Neuronal stem cell (in vitro differentiated cells): ENCODE data around the gene FLVCR1. TPM values are rescaled to one million over a fixed set of nuclear protein-coding genes. Genes with fewer than 3 reads are reported as not detected.

Experiments used
- DNase-seq: peaks from one replicate; pipeline ENCODE4 v3.0.0-alpha.2; 2013; ENCODE audit warnings: low spot score
- H2AFZ ChIP-seq: one replicate; pipeline ENCODE4 v1.6.1; 2013; ENCODE audit warnings: mild to moderate bottlenecking, low read length, inconsistent platforms
- H2AK5ac ChIP-seq: 2 replicates; pipeline ENCODE4 v1.6.1; 2013; ENCODE audit warnings: low read depth, mild to moderate bottlenecking, inconsistent platforms, low read length, moderate library complexity, mixed read lengths
- H2BK120ac ChIP-seq: 2 replicates; pipeline ENCODE4 v1.6.1; 2013; ENCODE audit warnings: low read depth, mild to moderate bottlenecking, inconsistent platforms, low read length, moderate library complexity, mixed read lengths
- H2BK12ac ChIP-seq: one replicate; pipeline ENCODE4 v1.6.1; 2013; ENCODE audit warnings: low read length, inconsistent platforms
- H2BK15ac ChIP-seq: 2 replicates; pipeline ENCODE4 v1.6.1; 2013; ENCODE audit warnings: mild to moderate bottlenecking, low read length, inconsistent platforms, mixed read lengths
- H2BK5ac ChIP-seq: one replicate; pipeline ENCODE4 v1.6.1; 2013; ENCODE audit warnings: inconsistent platforms, mild to moderate bottlenecking, low read length, moderate library complexity
- H3K14ac ChIP-seq: one replicate; pipeline ENCODE4 v1.6.1; 2013; ENCODE audit warnings: low read length, inconsistent platforms
- H3K18ac ChIP-seq: 2 replicates; pipeline ENCODE4 v1.6.1; 2013; ENCODE audit warnings: low read length, inconsistent platforms
- H3K23ac ChIP-seq: 2 replicates; pipeline ENCODE4 v1.6.1; 2013; ENCODE audit warnings: low read depth, mild to moderate bottlenecking, mixed read lengths, low read length, inconsistent platforms; ENCODE audit not compliant: poor library complexity
- H3K27ac ChIP-seq: replicated peaks from 3 replicates; pipeline ENCODE4 v1.5.1; 2013; ENCODE audit warnings: low read length, inconsistent platforms
- H3K27me3 ChIP-seq, 3 experiments: 2 replicates each; pipeline ENCODE4 v1.6.1; 2013; ENCODE audit warnings: low read length in 3 of 3, mild to moderate bottlenecking in 2 of 3, inconsistent platforms in 1 of 3, low read depth in 1 of 3, mixed read lengths in 1 of 3, moderate library complexity in 1 of 3; ENCODE audit not compliant: control insufficient read depth in 3 of 3, insufficient read depth in 3 of 3
- H3K36me3 ChIP-seq, 2 donors: replicated peaks in 1 of 2; 2 replicates each; pipeline ENCODE4 v1.6.1; 2013; ENCODE audit warnings: low read length in 2 of 2; ENCODE audit not compliant: control insufficient read depth in 2 of 2, insufficient read depth in 2 of 2
- H3K4ac ChIP-seq: 2 replicates; pipeline ENCODE4 v1.6.1; 2013; ENCODE audit warnings: inconsistent platforms, mild to moderate bottlenecking, low read length, moderate library complexity
- H3K4me1 ChIP-seq, 2 donors: 1 replicate in 1 of 2; 2 replicates in 1 of 2; pipeline ENCODE4 v1.6.1; 2013; ENCODE audit warnings: low read length in 2 of 2, low read depth in 1 of 2; ENCODE audit not compliant: control insufficient read depth in 2 of 2, insufficient read depth in 1 of 2
- H3K4me2 ChIP-seq: one replicate; pipeline ENCODE4 v1.6.1; 2013; ENCODE audit warnings: mild to moderate bottlenecking, low read length, inconsistent platforms; ENCODE audit not compliant: insufficient read depth, poor library complexity, severe bottlenecking
- H3K4me3 ChIP-seq, 2 donors: 2 replicates each; pipeline ENCODE4 v1.5.1; 2013; ENCODE audit warnings: low read length in 2 of 2, mild to moderate bottlenecking in 2 of 2, inconsistent platforms in 1 of 2, moderate library complexity in 1 of 2
- H3K79me1 ChIP-seq: one replicate; pipeline ENCODE4 v1.6.1; 2013; ENCODE audit warnings: low read depth, mild to moderate bottlenecking, inconsistent platforms, low read length, moderate library complexity
- H3K9ac ChIP-seq: one replicate; pipeline ENCODE4 v1.6.1; 2013; ENCODE audit warnings: mild to moderate bottlenecking, low read depth, low read length, inconsistent platforms; ENCODE audit not compliant: poor library complexity
- H3K9me3 ChIP-seq, 2 donors: replicated peaks in 1 of 2; 2 replicates each; pipeline versions ENCODE3 to v1.6.1; 2013; ENCODE audit warnings: low read length in 2 of 2, mild to moderate bottlenecking in 2 of 2, inconsistent platforms in 1 of 2, low read depth in 1 of 2, mixed read lengths in 1 of 2, moderate library complexity in 1 of 2; ENCODE audit not compliant: control insufficient read depth in 2 of 2, insufficient read depth in 1 of 2
- H4K8ac ChIP-seq: one replicate; pipeline ENCODE4 v1.6.1; 2013; ENCODE audit warnings: low read depth, mild to moderate bottlenecking, inconsistent platforms, low read length, moderate library complexity
- H4K91ac ChIP-seq: one replicate; pipeline ENCODE4 v1.6.1; 2013; ENCODE audit warnings: low read length, low read depth, mild to moderate bottlenecking, inconsistent platforms; ENCODE audit not compliant: poor library complexity
- WGBS, 2 donors: extraction: QIAGEN DNeasy Blood & Tissue Kit; methylation state at CpG; one replicate each; pipeline ENCODE4 v1.1.7; 2013; ENCODE audit warnings: missing lambda C conversion rate in 2 of 2, mixed read lengths in 1 of 2; ENCODE audit not compliant: insufficient read length in 2 of 2, insufficient replicate concordance in 1 of 2; ENCODE audit errors: extremely low coverage in 2 of 2; 5-methylcytosine and 5-hydroxymethylcytosine counted together
- small RNA-seq: library from polyadenylated mRNA; stranded (forward); fragments of <200 nt; extraction: miRNeasy Mini kit (QIAGEN cat#:217004); gene quantifications from one replicate; pipeline ENCODE3, GENCODE V24; 2013; ENCODE audit not compliant: insufficient read depth

Gene FLVCR1

DNA sequence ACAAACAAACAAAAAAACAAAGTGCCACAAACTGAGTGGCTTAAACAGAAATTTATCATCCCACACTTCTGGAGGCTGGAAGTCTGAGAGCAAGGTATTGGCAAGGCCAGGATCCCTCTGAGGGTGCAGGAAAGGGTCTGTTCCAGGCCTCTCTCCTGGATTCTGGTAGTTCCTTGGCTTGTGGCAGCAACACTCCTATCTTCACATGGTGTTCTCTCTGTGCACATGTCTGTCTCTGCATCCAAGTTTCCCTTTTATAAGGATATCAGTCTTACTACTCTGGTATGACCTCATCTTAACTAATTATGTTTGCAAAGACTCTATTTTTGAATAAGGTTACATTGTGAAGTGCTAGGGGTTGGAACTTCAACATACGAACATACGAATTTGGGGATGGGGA is 87.0 kb downstream of the FLVCR1 start:
- no peak overlapping the region for H3K18ac ChIP-seq
- no CpG with 5 or more reads among the region's 2 CpGs for WGBS, 2 donors

GRCh38 chr1:212945463-212946160 is 87.5 kb downstream of the FLVCR1 start:
- no peak overlapping the region for H3K27ac ChIP-seq
- H3K36me3 ChIP-seq, result no peaks in the 10 kb centered on the region
- H2BK12ac ChIP-seq, result no peak overlapping the region
- H3K27me3 ChIP-seq, result peaks cover 0 to 15% (median 5%) of the 10 kb centered on the region in 3 experiments
- no peak overlapping the region for H3K4me3 ChIP-seq
- no peak overlapping the region for H2AFZ ChIP-seq
- H4K91ac ChIP-seq, result no peak overlapping the region
- no peaks in the 10 kb centered on the region for H3K79me1 ChIP-seq
- H3K9me3 ChIP-seq, result peaks cover 0 to 2% of the 10 kb centered on the region in 2 donors
- no peak overlapping the region for H2BK5ac ChIP-seq
- no peak overlapping the region for H3K23ac ChIP-seq
- H3K4ac ChIP-seq, result no peak overlapping the region
- H3K4me1 ChIP-seq, result peaks cover 0 to 4% of the 10 kb centered on the region in 2 donors
- DNase-seq, result no peak
- H2AK5ac ChIP-seq, result no peak overlapping the region
- no CpG with 5 or more reads among the region's 4 CpGs for WGBS, 2 donors
- no peak overlapping the region for H2BK120ac ChIP-seq
- no peak overlapping the region for H3K18ac ChIP-seq
- H2BK15ac ChIP-seq, result no peak overlapping the region
- H3K9ac ChIP-seq, result no peak overlapping the region
- H3K4me2 ChIP-seq, result no peak overlapping the region
- H4K8ac ChIP-seq, result no peak overlapping the region
- H3K14ac ChIP-seq, result no peak overlapping the region

More for the DNA sequence above, 87.0 kb downstream of the FLVCR1 start:
- H3K9ac ChIP-seq, result no peak overlapping the region
- no peaks in the 10 kb centered on the region for H3K36me3 ChIP-seq
- no peak overlapping the region for H4K8ac ChIP-seq
- H3K14ac ChIP-seq, result no peak overlapping the region
- no peak overlapping the region for H3K4me3 ChIP-seq
- H2BK12ac ChIP-seq, result no peak overlapping the region
- H3K79me1 ChIP-seq, result no peaks in the 10 kb centered on the region
- peaks cover 0 to 6% of the 10 kb centered on the region in 2 donors for H3K9me3 ChIP-seq
- no peak overlapping the region for H2AK5ac ChIP-seq
- no peak overlapping the region for H2BK15ac ChIP-seq
- no peak overlapping the region for H2BK5ac ChIP-seq
- H3K27me3 ChIP-seq, result peaks cover 0 to 15% (median 5%) of the 10 kb centered on the region in 3 experiments
- H3K4me1 ChIP-seq, result peaks cover 0 to 4% of the 10 kb centered on the region in 2 donors
- H2BK120ac ChIP-seq, result no peak overlapping the region
- no peak overlapping the region for H3K4ac ChIP-seq
- H2AFZ ChIP-seq, result no peak overlapping the region
- no peak overlapping the region for H3K27ac ChIP-seq
- no peak overlapping the region for H4K91ac ChIP-seq
- no peak overlapping the region for H3K23ac ChIP-seq
- H3K4me2 ChIP-seq, result no peak overlapping the region
- no peak for DNase-seq

- no peak overlapping the region for H2BK120ac ChIP-seq
- H3K36me3 ChIP-seq, result no peaks in the 10 kb centered on the region
- H3K4me3 ChIP-seq, result no peak overlapping the region
- no peak overlapping the region for H4K8ac ChIP-seq
- H3K4me1 ChIP-seq, result peaks cover 5 to 6% of the 10 kb centered on the region in 2 donors
- H3K27me3 ChIP-seq, result peaks cover 0 to 15% (median 14%) of the 10 kb centered on the region in 3 experiments
- H4K91ac ChIP-seq, result no peak overlapping the region
- H3K18ac ChIP-seq, result no peak overlapping the region
- DNase-seq, result no peak
- H2BK12ac ChIP-seq, result no peak overlapping the region
- no peak overlapping the region for H3K4ac ChIP-seq
- H3K9ac ChIP-seq, result no peak overlapping the region
- H2AK5ac ChIP-seq, result no peak overlapping the region
- no peak overlapping the region for H3K4me2 ChIP-seq
- H3K79me1 ChIP-seq, result no peaks in the 10 kb centered on the region
- no peak overlapping the region for H2BK5ac ChIP-seq
- H2AFZ ChIP-seq, result no peak overlapping the region
- H3K27ac ChIP-seq, result no peak overlapping the region
- H3K9me3 ChIP-seq, result peaks cover 0 to 2% of the 10 kb centered on the region in 2 donors
- H2BK15ac ChIP-seq, result no peak overlapping the region
- H3K14ac ChIP-seq, result no peak overlapping the region
- no peak overlapping the region for H3K23ac ChIP-seq
These were observed 88.8 kb downstream of the FLVCR1 start for GRCh38 chr1:212946872-212947271.

Small RNAs within 50 kb of the gene (small RNA-seq; reads per million reads assigned to genes)
- gene AC104333.1, result not detected
- gene AC104333.2, result not detected
